ENCODE measurements around the gene PDLIM1.

Gene PDLIM1

DNA sequence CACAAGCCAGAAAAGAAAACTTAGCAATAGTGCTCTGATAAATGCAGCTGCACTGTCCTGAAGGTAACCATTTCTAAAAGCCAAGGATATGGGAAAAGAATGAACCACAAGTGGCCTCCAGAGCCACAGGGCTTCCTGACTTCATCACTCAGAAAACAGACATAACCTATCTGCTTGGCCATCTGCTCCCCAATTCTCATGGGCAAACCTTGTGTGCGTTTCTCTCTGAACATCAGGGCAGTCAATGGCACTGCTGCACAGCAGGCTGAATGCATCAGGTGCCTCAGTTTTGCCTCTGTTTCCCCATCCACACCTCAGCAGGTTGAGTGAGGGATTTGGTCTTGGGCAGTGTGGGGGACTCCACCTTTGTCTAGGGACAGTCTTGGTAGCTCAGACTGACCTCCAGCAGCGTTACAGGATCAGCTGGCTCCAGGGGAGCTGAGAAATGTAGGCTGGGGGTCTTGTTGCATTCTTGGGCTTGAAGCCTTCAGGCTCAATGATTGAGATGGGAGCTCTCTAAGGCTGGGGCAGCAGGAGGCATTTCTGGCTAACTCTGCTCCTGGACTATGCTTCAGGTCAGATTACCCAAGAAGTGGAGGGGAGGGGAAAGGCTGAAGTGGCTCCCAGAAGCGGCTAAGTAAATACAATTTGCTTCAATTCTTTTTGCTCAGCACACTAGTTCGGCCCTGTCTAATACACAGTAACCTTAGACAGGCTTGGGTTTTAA is 23.6 kb upstream of the PDLIM1 start:
- DNase-seq = no peak

GRCh38 chr10:95312986-95313495 is 22.2 kb upstream of the PDLIM1 start:
- DNase-seq = no peak

- no peak for DNase-seq
Observed at GRCh38 chr10:95312257-95312656, 21.5 kb upstream of the PDLIM1 start.

GRCh38 chr10:95309958-95310357 is 19.2 kb upstream of the PDLIM1 start:
- DNase-seq = no peak

DNA sequence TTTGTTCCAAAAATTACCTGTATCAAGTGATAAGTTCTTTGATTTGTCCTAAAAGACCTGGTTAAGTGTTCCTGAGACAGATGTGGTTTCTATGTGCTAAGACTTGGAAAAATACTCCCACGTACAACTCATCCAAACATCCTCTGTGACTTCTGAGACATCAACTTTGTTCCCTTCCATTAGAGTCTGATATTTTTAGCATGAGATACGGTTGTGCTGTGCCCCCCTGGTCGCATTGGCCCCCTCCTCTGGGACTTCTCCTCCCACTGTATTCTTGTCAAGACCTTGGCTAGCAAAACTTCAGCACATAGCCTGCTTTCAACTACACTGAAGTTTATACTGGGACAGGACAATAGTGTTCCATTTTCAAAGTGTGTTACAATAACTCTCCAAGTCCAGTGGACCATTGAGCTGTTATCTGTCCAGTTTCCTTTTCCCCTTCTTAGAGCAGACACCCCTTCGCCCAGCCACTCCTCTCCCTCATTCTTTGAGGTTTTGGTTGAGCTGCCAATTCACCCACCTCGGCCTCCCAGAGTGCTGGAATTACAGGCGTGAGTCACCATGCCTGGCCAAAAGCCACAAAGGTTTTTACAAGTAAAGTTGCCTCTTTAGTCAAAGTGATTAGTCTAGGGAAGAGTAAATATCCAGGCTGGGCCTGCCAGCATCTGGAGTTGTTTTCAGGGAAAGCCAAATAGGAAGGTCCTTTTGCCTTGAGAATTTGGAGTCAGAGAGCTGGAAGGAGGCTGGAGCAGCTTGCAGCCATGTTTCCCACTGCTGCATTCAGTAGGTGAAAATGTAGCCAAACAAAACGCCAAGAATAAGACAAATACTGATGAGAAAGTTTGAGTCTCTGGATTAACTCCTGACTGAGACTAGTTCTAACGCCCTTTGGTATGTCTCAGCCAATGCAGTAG is 17.8 kb upstream of the PDLIM1 start:
- peak; percentile 98 for DNase-seq

DNA sequence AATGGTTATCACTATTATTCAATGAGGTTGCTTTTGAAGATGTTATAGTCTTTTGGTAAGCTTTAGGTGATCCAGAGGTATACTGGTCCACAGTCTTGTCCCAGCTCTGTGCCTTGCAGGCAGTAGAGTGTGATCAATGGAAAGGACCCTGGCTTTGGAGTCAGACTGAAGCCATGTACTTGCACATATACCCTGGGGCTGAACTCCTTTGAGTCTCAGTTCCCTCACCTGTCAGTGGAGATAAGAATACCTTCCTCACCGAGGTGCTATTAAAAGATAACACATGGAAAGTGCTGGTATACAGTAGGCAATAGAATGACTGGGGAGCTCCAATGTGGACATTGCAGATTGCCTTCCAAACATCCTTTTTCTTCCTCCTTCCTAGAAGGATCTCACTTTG is 16.0 kb upstream of the PDLIM1 start:
- DNase-seq = no peak

- no peak for DNase-seq
Observed at GRCh38 chr10:95306318-95306650, 15.5 kb upstream of the PDLIM1 start.

DNA sequence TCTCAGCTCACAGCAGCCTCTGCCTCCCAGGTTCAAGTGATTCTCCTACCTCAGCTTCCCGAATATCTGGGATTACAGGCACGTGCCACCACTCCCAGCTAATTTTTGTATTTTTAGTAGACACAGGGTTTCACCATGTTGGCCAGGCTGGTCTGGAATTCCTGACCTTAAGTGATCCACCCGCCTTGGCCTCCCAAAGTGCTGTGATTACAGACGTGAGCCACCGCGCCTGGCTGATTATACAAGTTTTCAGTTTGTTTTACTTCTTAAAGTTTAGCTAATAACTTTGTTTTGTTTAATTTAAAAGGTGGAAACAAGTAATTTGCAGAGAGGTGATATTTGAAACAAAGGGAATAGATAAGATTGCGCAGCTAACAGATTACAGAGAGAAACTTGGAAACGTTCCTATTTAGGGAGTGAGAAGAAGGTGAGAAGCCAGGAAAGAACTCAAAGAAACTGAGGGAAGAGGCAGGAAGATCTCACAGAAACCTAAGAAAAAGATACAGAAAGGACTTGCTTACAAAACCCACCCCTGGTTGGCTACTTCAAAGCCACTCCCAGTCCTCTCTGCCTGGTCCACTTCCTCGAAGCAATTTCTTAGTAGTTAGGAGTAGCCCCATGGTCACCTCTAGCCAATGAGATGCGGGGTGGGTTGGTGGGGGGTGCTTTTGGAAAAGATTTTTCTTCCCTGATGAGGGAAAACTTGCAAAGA is 15.0 kb upstream of the PDLIM1 start:
- DNase-seq = no peak

DNA sequence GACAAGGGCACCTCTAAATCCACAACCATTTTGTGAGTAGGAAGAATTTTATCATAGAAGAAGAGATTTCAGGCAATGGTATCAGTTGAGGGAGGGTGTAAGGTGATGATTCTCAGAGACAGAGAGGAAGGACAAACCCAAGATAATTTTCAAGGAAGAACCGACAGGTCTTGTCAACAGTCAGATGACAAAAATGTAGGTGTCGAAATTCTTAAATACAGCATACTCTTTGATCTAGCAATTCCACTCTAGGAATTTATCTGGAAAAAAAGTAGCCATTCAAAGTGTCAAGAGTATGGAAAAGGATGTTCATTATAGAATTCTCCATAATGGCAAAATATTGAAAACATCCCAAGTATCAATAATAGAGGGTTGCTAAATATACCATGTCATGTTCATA is 14.2 kb upstream of the PDLIM1 start:
- DNase-seq = no peak

- DNase-seq = no peak
Observed at GRCh38 chr10:95304463-95304862, 13.7 kb upstream of the PDLIM1 start.

DNA sequence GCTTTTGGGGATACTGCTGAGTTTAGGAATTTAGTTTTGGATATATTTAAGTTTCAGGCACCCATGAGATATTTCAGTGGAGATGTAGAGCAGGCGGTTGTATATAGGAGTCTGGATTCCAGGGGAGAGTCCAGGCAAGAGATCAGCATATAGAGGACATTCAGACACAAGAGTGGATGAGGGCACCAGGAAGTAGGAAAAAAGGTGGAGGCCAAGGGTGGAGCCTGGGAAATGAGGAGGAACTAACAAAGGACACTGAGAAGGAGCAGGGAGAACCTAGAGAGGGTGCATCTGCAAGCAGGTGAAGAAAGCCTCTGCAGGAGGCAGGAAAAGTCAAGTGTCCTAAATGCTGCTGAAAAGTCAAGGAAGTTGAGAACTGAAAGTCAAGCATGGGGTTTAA is 13.1 kb upstream of the PDLIM1 start:
- no peak for DNase-seq

DNA sequence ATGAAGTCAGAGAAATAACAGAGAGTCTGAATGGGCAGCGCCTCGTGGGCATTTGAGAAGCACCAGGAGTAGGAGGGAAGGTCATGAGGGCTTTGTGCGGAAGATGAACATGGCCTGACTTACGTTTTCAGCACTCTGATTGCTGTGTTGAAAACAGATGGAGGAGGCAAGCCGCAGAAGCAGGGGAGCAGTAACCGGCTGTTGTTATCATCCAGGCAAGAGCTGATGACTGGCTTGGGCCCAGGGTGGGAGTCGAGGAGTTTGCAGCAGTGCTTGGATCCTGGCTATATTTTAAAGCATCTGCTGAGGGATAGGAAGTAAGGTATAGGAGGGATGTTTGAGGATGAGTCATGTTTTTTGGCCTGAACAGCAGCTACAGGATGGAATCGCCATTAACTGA is 12.7 kb upstream of the PDLIM1 start:
- no peak for DNase-seq

- DNase-seq = no peak
Observed at GRCh38 chr10:95300022-95300539, 9.3 kb upstream of the PDLIM1 start.

- DNase-seq = no peak
Observed at GRCh38 chr10:95297402-95297801, 6.6 kb upstream of the PDLIM1 start.

DNA sequence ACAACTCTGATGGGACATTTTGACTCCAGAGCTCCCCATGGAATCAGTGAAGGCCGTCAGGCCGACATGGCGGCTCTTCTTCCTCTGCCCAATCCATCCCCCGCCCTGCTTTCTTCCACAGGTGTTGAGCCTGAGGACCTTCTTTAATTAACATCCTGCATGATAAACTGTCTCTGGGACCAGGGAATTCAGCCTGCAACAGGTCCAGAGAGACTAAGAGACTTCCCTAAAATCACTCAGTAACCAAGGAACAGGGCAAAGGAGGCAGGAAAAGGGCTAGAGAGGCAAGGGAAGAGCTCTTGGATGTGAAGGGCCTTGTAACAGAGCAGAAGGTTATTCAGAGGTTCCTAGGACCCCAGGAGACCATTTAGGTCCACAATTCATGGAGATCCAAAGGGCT is 6.0 kb upstream of the PDLIM1 start:
- DNase-seq = no peak

DNA sequence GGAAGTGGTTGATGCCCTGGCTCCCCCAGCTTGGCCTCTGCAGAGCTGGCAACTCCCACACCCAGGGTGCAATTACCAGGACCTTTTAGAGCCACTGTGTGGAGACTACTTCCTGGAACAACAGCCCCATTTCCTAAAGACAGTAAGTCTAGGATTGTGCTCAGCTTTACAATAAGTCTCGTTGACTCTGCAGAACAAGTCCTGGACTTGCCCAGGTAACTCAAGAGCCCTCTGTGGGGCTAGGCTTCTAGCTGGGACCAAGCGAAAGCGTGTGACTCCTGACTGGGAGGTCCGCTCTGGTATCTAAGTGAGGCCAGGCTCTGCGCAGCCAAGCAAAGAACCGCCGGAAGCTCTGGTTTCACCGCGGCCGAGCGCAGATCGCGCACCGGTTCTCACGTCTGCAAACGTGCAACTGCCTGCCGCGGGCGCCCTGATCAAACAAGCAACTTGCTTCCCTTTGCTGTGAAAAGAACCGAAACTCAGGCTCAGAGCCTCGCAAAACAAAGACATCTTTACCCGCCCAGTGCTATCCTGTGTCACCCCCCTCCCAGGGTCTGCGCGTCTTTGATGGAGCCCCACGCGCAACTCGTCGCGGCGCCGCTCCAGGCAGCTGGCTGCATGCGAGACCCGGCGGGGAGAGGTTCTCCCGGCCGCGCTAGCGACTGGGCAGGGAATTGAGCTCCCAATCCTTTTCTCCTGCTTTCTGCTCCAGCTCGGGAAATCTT is 4.4 kb upstream of the PDLIM1 start:
- peak; percentile 93 for DNase-seq

DNA sequence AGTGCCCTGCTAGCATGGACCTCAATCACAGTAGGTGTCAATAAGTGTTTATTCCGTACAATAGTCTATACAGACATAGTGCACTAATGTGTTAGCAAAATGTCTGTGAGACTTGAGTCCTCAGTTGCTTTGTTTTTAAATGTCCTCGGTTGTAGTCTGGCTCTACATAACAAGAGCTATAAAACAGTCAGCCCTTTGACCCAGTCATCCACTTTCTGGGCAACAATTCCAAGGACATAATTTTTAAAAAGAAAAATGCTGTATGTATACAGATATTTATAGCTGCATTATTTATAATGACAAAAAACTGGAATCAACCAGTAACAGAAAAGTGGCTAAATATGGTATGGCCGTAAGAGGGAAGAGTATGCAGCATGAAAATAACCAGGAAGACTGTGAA is 2.8 kb upstream of the PDLIM1 start:
- no peak for DNase-seq

GRCh38 chr10:95291365-95292039 is 699 bp upstream of the PDLIM1 start:
- DNase-seq = no peak

DNA sequence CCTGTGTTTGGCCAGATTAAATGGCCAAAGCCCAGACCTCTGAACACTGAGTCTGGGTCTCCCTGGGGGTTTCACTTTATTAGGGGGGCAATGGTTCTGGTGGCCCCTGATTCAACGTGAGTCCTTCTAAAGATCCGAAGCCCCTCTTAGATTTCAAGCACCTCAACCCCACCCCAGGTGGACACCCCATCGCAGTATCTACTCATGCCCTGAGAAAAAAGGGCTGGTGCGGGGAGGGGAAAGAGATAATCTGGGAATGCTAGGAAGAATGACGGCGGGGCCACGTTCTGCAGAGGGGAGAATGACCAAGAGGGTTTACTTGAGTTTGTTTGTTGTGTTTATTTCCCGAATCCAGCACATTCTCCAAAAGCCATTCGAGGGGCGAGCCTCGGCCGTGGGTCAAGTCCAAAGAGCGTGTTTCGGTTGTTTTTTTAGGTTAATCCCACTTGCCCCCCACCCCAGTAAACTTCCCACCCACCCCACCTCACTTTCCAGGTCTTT is 832 bp downstream of the PDLIM1 start:
- DNase-seq = no peak

- peak; percentile 84 for DNase-seq
Observed at GRCh38 chr10:95289003-95289920, 1.5 kb downstream of the PDLIM1 start.

GRCh38 chr10:95288303-95288702 is 2.5 kb downstream of the PDLIM1 start:
- DNase-seq = no peak
